Measurements from ENCODE around the gene ADCY3.

ADCY3 gene

GRCh38 chr2:24827321-24828237, 92.5 kb downstream of the ADCY3 start:
- no peak overlapping the region for H3K4me3 ChIP-seq (ENCODE audit: control insufficient read depth, low read depth, low read length)
- DNase-seq (ENCODE audit: low read depth), result peak; percentile 89
- peak; percentile 97 for TF ChIP-seq CTCF (conservative IDR thresholded peaks at IDR 0.05; ENCODE audit: control insufficient read depth, insufficient read depth, low read depth, low read length)

GRCh38 chr2:24826773-24827145, 93.3 kb downstream of the ADCY3 start:
- no peak overlapping the region for H3K4me3 ChIP-seq (ENCODE audit: control insufficient read depth, low read depth, low read length)
- no peak for TF ChIP-seq CTCF (conservative IDR thresholded peaks at IDR 0.05; ENCODE audit: control insufficient read depth, insufficient read depth, low read depth, low read length)
- DNase-seq (ENCODE audit: low read depth), result no peak

DNA sequence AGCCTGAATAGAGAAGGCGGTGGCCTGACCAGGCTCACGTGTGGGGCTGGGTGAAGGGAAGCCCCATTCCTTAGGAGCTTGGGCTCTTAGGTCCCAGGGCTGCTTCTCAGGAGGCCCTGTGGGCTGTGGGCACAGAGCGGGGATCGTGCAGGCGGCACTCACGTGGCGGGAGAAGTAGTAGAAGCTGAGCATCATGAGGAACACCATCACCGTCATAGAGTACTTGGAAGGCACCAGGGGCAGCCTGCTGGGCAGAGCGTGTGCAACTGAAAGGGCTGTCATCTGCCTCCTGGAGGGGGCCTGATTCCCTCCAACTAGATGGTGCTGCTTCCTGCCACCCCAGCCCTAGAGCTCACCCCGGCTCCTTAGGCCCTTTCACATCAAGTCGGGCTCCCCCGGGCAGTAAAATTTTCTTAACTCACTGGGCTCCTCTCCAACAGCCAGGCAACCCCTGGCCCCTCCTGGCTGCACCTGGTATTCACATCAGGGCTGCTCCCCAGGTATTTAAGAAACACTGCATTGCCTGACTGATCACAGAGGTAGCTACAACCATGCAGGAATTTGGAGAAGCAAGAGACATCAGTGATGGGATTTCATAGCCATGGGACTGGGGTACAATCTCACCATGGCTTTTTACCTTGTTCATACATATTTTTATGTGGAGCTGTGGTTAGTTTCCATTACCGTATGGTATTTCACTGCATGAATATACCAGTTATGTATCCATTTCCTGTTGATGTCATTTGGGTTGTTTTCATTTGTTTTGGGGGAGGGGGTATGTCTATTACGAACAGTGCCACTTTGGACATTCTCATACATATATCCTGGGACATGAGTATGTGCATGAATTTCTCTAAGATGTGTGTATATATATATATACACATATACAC, 93.9 kb downstream of the ADCY3 start:
- no peak overlapping the region for H3K4me3 ChIP-seq (ENCODE audit: control insufficient read depth, low read depth, low read length)
- TF ChIP-seq CTCF (conservative IDR thresholded peaks at IDR 0.05; ENCODE audit: control insufficient read depth, insufficient read depth, low read depth, low read length), result no peak
- no peak for DNase-seq (ENCODE audit: low read depth)

GRCh38 chr2:24824966-24825882, 94.8 kb downstream of the ADCY3 start:
- peak; percentile 69 for TF ChIP-seq CTCF (conservative IDR thresholded peaks at IDR 0.05; ENCODE audit: control insufficient read depth, insufficient read depth, low read depth, low read length)
- H3K4me3 ChIP-seq (ENCODE audit: control insufficient read depth, low read depth, low read length), result no peak overlapping the region
- DNase-seq (ENCODE audit: low read depth), result peak; percentile 36

DNA sequence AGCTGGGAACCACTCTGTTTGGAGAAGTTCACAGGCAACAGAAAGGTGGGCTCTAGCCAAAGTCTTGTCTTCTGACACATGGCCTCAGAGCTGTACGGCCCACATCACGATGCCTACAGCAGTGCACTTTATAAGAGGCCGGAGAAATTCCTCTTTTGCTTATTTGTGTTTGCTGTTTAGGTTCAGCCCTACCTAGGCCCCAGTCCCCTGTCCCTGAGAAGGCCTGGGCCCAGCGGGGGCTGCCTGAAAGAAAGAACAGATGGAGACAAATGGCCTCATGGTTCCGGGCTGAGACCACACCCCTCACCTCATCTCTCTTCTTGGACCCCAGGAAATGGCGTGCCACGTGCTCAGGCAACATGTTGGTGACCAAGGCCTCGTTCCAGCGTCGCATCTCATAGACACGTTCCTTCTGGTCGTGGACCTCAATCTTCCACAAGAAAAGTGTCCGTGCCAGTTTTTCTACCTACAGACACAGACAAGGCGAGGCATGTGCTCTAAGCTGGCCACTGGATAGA, 95.9 kb downstream of the ADCY3 start:
- no peak overlapping the region for H3K4me3 ChIP-seq (ENCODE audit: control insufficient read depth, low read depth, low read length)
- DNase-seq (ENCODE audit: low read depth), result no peak
- TF ChIP-seq CTCF (conservative IDR thresholded peaks at IDR 0.05; ENCODE audit: control insufficient read depth, insufficient read depth, low read depth, low read length), result no peak

Measured in fibroblast of mammary gland (primary cell).